HG02678 (cell line): ENCODE measurements around the gene RAB43.
"Not testable (repeated sequence)": the region's sequence is repeated elsewhere in the genome, so short reads cannot be mapped to it uniquely, and the experiment has no call there.

ENCODE experiments used
- ATAC-seq: cut with Tn5 transposase; IDR thresholded peaks from one replicate; pipeline ENCODE4 v1.9.1; 2021; ENCODE audit warnings: mild to moderate bottlenecking, moderate library complexity; ENCODE audit not compliant: unreplicated experiment

RAB43 gene

GRCh38 chr3:129100274-129100673 is 21.3 kb downstream of the RAB43 start:
- ATAC-seq, result no peak

GRCh38 chr3:129095285-129095684 is 26.3 kb downstream of the RAB43 start:
- no peak for ATAC-seq

- ATAC-seq, result not testable (repeated sequence)
Observed at GRCh38 chr3:129088312-129088711, 33.3 kb downstream of the RAB43 start.

GRCh38 chr3:129087904-129088303 is 33.7 kb downstream of the RAB43 start:
- ATAC-seq, result not testable (repeated sequence)

GRCh38 chr3:129087138-129087702 is 34.4 kb downstream of the RAB43 start:
- ATAC-seq, result no peak

GRCh38 chr3:129085818-129086217 is 35.8 kb downstream of the RAB43 start:
- no peak for ATAC-seq

GRCh38 chr3:129085165-129085715 is 36.4 kb downstream of the RAB43 start:
- ATAC-seq, result no peak

- no peak for ATAC-seq
Observed at GRCh38 chr3:129084501-129084900, 37.1 kb downstream of the RAB43 start.

GRCh38 chr3:129082026-129082425 is 39.6 kb downstream of the RAB43 start:
- no peak for ATAC-seq

- no peak for ATAC-seq
Observed at GRCh38 chr3:129081503-129081902, 40.1 kb downstream of the RAB43 start.

- no peak for ATAC-seq
Observed at GRCh38 chr3:129078510-129078909, 43.1 kb downstream of the RAB43 start.

GRCh38 chr3:129077222-129077621 is 44.4 kb downstream of the RAB43 start:
- ATAC-seq, result no peak

GRCh38 chr3:129070086-129070885 is 51.3 kb downstream of the RAB43 start:
- no peak for ATAC-seq

GRCh38 chr3:129069313-129070085 is 52.1 kb downstream of the RAB43 start:
- ATAC-seq, result not testable (repeated sequence)

GRCh38 chr3:129068291-129068886 is 53.2 kb downstream of the RAB43 start:
- ATAC-seq, result no peak

GRCh38 chr3:129067719-129068118 is 53.9 kb downstream of the RAB43 start:
- ATAC-seq, result not testable (repeated sequence)

- no peak for ATAC-seq
Observed at GRCh38 chr3:129065720-129066073, 55.9 kb downstream of the RAB43 start.

GRCh38 chr3:129065016-129065719 is 56.4 kb downstream of the RAB43 start:
- ATAC-seq, result no peak

- ATAC-seq, result no peak
Observed at GRCh38 chr3:129063841-129064482, 57.6 kb downstream of the RAB43 start.

GRCh38 chr3:129063091-129063640 is 58.4 kb downstream of the RAB43 start:
- no peak for ATAC-seq
